Neural cell (in vitro differentiated cells): Measurements from ENCODE around the gene IL1RAPL2. TPM values are rescaled to one million over a fixed set of nuclear protein-coding genes. Genes with fewer than 3 reads are reported as not detected.
"Not testable (repeated sequence)": the region's sequence is repeated elsewhere in the genome, so short reads cannot be mapped to it uniquely, and the experiment has no call there.

Experiments used
- H2AFZ ChIP-seq: fragments of 200-600, 300-800 bp; sonication (generic), shearing (Covaris generic); 2 replicates; pipeline ENCODE4 v1.6.0; 2014; ENCODE audit warnings: low read depth, mild to moderate bottlenecking, antibody characterized with exemption, low read length, moderate library complexity
- H3F3A ChIP-seq: fragments of 200-600 bp; shearing (Covaris generic); 2 replicates; pipeline ENCODE4 v1.6.1; 2016; ENCODE audit warnings: mild to moderate bottlenecking, moderate library complexity, mixed read lengths, antibody characterized with exemption, low read length; ENCODE audit not compliant: insufficient read depth, poor library complexity, severe bottlenecking
- H3K27ac ChIP-seq: fragments of 200-600, 300-800 bp; sonication (generic), shearing (Covaris generic); 2 replicates; pipeline ENCODE4 v1.5.1; 2014; ENCODE audit warnings: mild to moderate bottlenecking, low read length, moderate library complexity
- H3K27me3 ChIP-seq: fragments of 300-800, 200-600 bp; sonication (generic), shearing (Covaris generic); 2 replicates; pipeline ENCODE4 v1.6.0; 2014; ENCODE audit warnings: mild to moderate bottlenecking, low read depth, low read length, moderate library complexity; ENCODE audit not compliant: insufficient read depth
- H3K36me3 ChIP-seq: fragments of 300-800, 200-600 bp; sonication (generic), shearing (Covaris generic); 2 replicates; pipeline ENCODE4 v1.5.1; 2014; ENCODE audit warnings: mild to moderate bottlenecking, antibody characterized with exemption, low read length, moderate library complexity; ENCODE audit not compliant: insufficient read depth
- H3K4me2 ChIP-seq: fragments of 300-800, 200-600 bp; sonication (generic), shearing (Covaris generic); 2 replicates; pipeline ENCODE4 v1.6.0; 2014; ENCODE audit warnings: mild to moderate bottlenecking, low read length
- H3K4me3 ChIP-seq: fragments of 300-800, 200-600 bp; sonication (generic), shearing (Covaris generic); 2 replicates; pipeline ENCODE4 v1.5.1; 2014; ENCODE audit warnings: mild to moderate bottlenecking, low read length, moderate library complexity
- H3K79me2 ChIP-seq: fragments of 200-600 bp; shearing (Covaris generic); replicated peaks from 2 replicates; pipeline ENCODE4 v1.6.0; 2014; ENCODE audit warnings: mild to moderate bottlenecking, low read length, moderate library complexity; ENCODE audit not compliant: insufficient read depth
- H3K9ac ChIP-seq: fragments of 300-800, 200-600 bp; sonication (generic), shearing (Covaris generic); 2 replicates; pipeline ENCODE4 v1.6.1; 2016; ENCODE audit warnings: mild to moderate bottlenecking, low read length, mixed read lengths
- H3K9me2 ChIP-seq: fragments of 200-600 bp; shearing (Covaris generic); 2 replicates; pipeline ENCODE4 v1.6.1; 2016; ENCODE audit warnings: mild to moderate bottlenecking, low read length, mixed read lengths; ENCODE audit not compliant: insufficient read depth
- H3K9me3 ChIP-seq: fragments of 200-600, 300-800 bp; sonication (generic), shearing (Covaris generic); 2 replicates; pipeline ENCODE4 v1.6.1; 2016; ENCODE audit warnings: mild to moderate bottlenecking, mixed run types, low read length, moderate library complexity, mixed read lengths
- H4K20me1 ChIP-seq: fragments of 200-600 bp; shearing (Covaris generic); 2 replicates; pipeline ENCODE4 v1.6.1; 2016; ENCODE audit warnings: mild to moderate bottlenecking, mixed run types; ENCODE audit not compliant: insufficient read depth
- EP300 ChIP-seq: fragments of 450-650 bp; conservative IDR thresholded peaks from 2 replicates; pipeline ENCODE4 v1.6.1; 2014; ENCODE audit warnings: antibody characterized with exemption, mild to moderate bottlenecking, moderate library complexity; ENCODE audit not compliant: poor library complexity, severe bottlenecking
- EZH2 ChIP-seq: fragments of 200-600, 300-800 bp; shearing (Covaris generic), sonication (generic); IDR thresholded peaks from 2 replicates; pipeline ENCODE4 v1.6.1; 2014; ENCODE audit warnings: antibody characterized with exemption, low read length, borderline replicate concordance, mild to moderate bottlenecking; ENCODE audit not compliant: insufficient read depth, poor library complexity, severe bottlenecking
- MXI1 ChIP-seq: fragments of 450-650 bp; conservative IDR thresholded peaks from 2 replicates; pipeline ENCODE4 v1.6.1; 2014; ENCODE audit warnings: antibody characterized with exemption, mild to moderate bottlenecking; ENCODE audit not compliant: poor library complexity, severe bottlenecking
- POLR2AphosphoS5 ChIP-seq: IDR thresholded peaks from 2 replicates; pipeline ENCODE4 v1.6.1; 2012
- RAD21 ChIP-seq: fragments of 450-650 bp; conservative IDR thresholded peaks from 2 replicates; pipeline ENCODE4 v1.6.1; 2014; ENCODE audit warnings: antibody characterized with exemption, mild to moderate bottlenecking, moderate library complexity
- SMC3 ChIP-seq: fragments of 450-650 bp; conservative IDR thresholded peaks from 2 replicates; pipeline ENCODE4 v1.6.1; 2014; ENCODE audit warnings: antibody characterized with exemption, mild to moderate bottlenecking, moderate library complexity; ENCODE audit not compliant: poor library complexity
- TAF1 ChIP-seq: IDR thresholded peaks from 2 replicates; pipeline ENCODE4 v1.6.1; 2012; ENCODE audit warnings: low read depth
- polyA plus RNA-seq: library from polyadenylated mRNA; depleted of rRNA; stranded (reverse); fragments of >200 nt; gene quantifications from 2 replicates; pipeline ENCODE4 v1.2.3, GENCODE V29; 2014
- TF ChIP-seq, protein P1 (sequence below): IDR thresholded peaks from 2 replicates; pipeline ENCODE4 v1.6.1; 2012; ENCODE audit warnings: borderline replicate concordance
- TF ChIP-seq, protein P2 (sequence below): fragments of 450-650 bp; IDR thresholded peaks from 2 replicates; pipeline ENCODE4 v1.5.1; 2014; ENCODE audit warnings: antibody characterized with exemption, mild to moderate bottlenecking, moderate library complexity; ENCODE audit not compliant: poor library complexity, severe bottlenecking

IL1RAPL2 gene
- polyA plus RNA-seq, 1 donor from 2014 or later, result not detected

- Histone ChIP-seq H3K4me3 (no peak overlapping the region), H3K27me3 (no peaks in the 10 kb centered on the region), H2AFZ (no peak overlapping the region), H4K20me1 (no peaks in the 10 kb centered on the region), H3K79me2 (no peaks in the 10 kb centered on the region), H3K9me3 (no peaks in the 10 kb centered on the region), H3K9me2 (no peaks in the 10 kb centered on the region), H3K36me3 (no peaks in the 10 kb centered on the region), H3F3A (no peaks in the 10 kb centered on the region), H3K4me2 (no peak overlapping the region), H3K9ac (no peak overlapping the region), H3K27ac (no peak overlapping the region)
- TF ChIP-seq SMC3 (no peak), MXI1 (no peak), POLR2AphosphoS5 (no peak), EP300 (no peak)
Measured at GRCh38 chrX:105018865-105019264, 452.9 kb downstream of the IL1RAPL2 start.

DNA sequence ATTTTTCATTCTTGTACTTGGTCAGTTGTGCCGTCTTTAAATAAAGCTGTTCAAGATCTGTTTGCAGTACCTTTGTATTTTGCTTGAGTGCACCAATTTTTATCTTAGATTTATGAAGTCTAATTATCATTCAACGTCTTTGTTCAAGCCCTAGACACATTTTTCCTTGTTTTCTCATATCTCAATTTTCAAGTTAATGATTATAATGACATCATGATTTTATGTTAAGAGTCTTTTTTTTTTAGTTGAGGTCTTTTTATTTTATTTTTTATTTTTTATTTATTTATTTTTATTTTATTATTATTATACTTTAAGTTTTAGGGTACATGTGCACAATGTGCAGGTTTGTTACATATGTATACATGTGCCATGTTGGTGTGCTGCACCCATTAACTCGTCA lies 463.0 kb downstream of the IL1RAPL2 start:
- not testable (repeated sequence) for H3K36me3 ChIP-seq

GRCh38 chrX:105038672-105039328 lies 472.8 kb downstream of the IL1RAPL2 start:
- no peaks in the 10 kb centered on the region for H3K9me3 ChIP-seq
- H3K79me2 ChIP-seq, result no peaks in the 10 kb centered on the region
- H3K4me2 ChIP-seq, result no peak overlapping the region
- H2AFZ ChIP-seq, result no peak overlapping the region
- H3K27ac ChIP-seq, result no peak overlapping the region
- no peak overlapping the region for H3K4me3 ChIP-seq
- TF ChIP-seq SMC3 (no peak), MXI1 (no peak), EZH2 (no peak), RAD21 (no peak), EP300 (no peak), POLR2AphosphoS5 (no peak), TAF1 (no peak)
- TF ChIP-seq, protein P1, sequence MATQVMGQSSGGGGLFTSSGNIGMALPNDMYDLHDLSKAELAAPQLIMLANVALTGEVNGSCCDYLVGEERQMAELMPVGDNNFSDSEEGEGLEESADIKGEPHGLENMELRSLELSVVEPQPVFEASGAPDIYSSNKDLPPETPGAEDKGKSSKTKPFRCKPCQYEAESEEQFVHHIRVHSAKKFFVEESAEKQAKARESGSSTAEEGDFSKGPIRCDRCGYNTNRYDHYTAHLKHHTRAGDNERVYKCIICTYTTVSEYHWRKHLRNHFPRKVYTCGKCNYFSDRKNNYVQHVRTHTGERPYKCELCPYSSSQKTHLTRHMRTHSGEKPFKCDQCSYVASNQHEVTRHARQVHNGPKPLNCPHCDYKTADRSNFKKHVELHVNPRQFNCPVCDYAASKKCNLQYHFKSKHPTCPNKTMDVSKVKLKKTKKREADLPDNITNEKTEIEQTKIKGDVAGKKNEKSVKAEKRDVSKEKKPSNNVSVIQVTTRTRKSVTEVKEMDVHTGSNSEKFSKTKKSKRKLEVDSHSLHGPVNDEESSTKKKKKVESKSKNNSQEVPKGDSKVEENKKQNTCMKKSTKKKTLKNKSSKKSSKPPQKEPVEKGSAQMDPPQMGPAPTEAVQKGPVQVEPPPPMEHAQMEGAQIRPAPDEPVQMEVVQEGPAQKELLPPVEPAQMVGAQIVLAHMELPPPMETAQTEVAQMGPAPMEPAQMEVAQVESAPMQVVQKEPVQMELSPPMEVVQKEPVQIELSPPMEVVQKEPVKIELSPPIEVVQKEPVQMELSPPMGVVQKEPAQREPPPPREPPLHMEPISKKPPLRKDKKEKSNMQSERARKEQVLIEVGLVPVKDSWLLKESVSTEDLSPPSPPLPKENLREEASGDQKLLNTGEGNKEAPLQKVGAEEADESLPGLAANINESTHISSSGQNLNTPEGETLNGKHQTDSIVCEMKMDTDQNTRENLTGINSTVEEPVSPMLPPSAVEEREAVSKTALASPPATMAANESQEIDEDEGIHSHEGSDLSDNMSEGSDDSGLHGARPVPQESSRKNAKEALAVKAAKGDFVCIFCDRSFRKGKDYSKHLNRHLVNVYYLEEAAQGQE, result no peak
- TF ChIP-seq, protein P2, sequence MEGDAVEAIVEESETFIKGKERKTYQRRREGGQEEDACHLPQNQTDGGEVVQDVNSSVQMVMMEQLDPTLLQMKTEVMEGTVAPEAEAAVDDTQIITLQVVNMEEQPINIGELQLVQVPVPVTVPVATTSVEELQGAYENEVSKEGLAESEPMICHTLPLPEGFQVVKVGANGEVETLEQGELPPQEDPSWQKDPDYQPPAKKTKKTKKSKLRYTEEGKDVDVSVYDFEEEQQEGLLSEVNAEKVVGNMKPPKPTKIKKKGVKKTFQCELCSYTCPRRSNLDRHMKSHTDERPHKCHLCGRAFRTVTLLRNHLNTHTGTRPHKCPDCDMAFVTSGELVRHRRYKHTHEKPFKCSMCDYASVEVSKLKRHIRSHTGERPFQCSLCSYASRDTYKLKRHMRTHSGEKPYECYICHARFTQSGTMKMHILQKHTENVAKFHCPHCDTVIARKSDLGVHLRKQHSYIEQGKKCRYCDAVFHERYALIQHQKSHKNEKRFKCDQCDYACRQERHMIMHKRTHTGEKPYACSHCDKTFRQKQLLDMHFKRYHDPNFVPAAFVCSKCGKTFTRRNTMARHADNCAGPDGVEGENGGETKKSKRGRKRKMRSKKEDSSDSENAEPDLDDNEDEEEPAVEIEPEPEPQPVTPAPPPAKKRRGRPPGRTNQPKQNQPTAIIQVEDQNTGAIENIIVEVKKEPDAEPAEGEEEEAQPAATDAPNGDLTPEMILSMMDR, result no peak
- H3F3A ChIP-seq, result no peaks in the 10 kb centered on the region
- H3K36me3 ChIP-seq, result no peaks in the 10 kb centered on the region
- H4K20me1 ChIP-seq, result no peaks in the 10 kb centered on the region
- H3K9ac ChIP-seq, result no peak overlapping the region
- no peaks in the 10 kb centered on the region for H3K9me2 ChIP-seq
- H3K27me3 ChIP-seq, result no peaks in the 10 kb centered on the region

More for the DNA sequence above, 463.0 kb downstream of the IL1RAPL2 start:
- H3K4me2 ChIP-seq, H3K9ac ChIP-seq, H3K9me2 ChIP-seq, H3F3A ChIP-seq, H2AFZ ChIP-seq, H3K27me3 ChIP-seq, H4K20me1 ChIP-seq, H3K27ac ChIP-seq, H3K79me2 ChIP-seq, H3K4me3 ChIP-seq, H3K9me3 ChIP-seq: not testable (repeated sequence)
